T-helper 2 cell treated with Interferon-gamma antibody and Interleukin-4, amounts not matched to agents 5 μg/mL and 100 μg/mL, for 36 hours (primary cell): ENCODE measurements around the gene HSD17B12.
"Not testable (repeated sequence)": the region's sequence is repeated elsewhere in the genome, so short reads cannot be mapped to it uniquely, and the experiment has no call there.

Experiments
- DNase-seq: peaks from one replicate; pipeline ENCODE4 v3.0.0; 2021; ENCODE audit warnings: low spot score
- H3K27ac Mint-ChIP-seq: one replicate; pipeline ENCODE4 v1.8.0; 2021; ENCODE audit warnings: mild to moderate bottlenecking, mixed read lengths
- H3K27me3 Mint-ChIP-seq: one replicate; pipeline ENCODE4 v1.8.0; 2021; ENCODE audit warnings: low read depth, mixed read lengths
- H3K36me3 Mint-ChIP-seq: one replicate; pipeline ENCODE4 v1.8.0; 2021; ENCODE audit warnings: low read depth, mixed read lengths
- H3K4me1 Mint-ChIP-seq: one replicate; pipeline ENCODE4 v1.8.0; 2021; ENCODE audit warnings: low read depth, mixed read lengths
- H3K4me3 Mint-ChIP-seq: one replicate; pipeline ENCODE4 v1.8.0; 2022; ENCODE audit warnings: mild to moderate bottlenecking, moderate library complexity, mixed read lengths
- H3K9me3 Mint-ChIP-seq: one replicate; pipeline ENCODE4 v1.8.0; 2021; ENCODE audit warnings: mixed read lengths

Gene HSD17B12

DNA sequence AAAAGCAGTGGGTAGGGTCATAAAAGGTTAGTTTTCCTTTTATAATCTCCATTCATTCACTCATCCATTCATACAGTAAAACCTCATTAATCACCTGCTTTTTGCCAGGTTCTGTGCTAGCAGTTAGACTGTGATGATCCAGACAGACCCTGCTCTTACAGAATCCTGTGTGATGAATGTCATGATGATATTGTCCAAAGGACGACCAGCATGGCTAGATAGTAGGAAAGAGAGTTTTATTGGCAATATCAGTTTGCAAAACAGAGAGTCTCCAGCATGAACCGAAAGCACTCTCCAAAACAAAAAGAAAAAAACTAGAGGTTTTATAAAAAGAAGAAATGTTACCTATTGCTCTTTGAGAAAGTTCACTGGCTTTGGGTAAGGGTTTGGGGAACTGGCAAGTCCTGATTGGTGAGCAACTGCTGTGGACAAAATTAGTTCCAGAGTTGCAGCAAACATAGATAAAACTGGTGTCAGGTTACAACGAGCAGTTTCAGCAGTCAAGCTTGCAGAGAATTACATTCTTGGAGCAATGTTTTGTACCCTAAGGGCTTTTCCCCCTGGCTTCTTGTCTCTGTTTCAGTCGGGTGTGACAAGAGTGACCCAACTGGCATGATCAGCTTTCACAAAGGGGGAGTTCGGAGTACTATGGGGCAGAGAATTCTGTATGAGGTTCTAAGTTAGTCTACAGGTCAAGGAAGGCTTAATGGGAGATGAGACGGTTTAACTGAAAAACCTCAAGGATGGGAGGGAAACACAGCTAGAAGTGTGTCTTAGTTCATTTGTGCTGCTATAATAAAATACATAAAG lies 58.3 kb downstream of the HSD17B12 start:
- Mint-ChIP-seq H3K27me3 (no peaks in the 10 kb centered on the region), H3K4me1 (peaks cover 10% of the 10 kb centered on the region), H3K36me3 (peaks cover 36% of the 10 kb centered on the region), H3K9me3 (peaks cover 10% of the 10 kb centered on the region), H3K27ac (no peak overlapping the region), H3K4me3 (no peak overlapping the region)
- DNase-seq: no peak

DNA sequence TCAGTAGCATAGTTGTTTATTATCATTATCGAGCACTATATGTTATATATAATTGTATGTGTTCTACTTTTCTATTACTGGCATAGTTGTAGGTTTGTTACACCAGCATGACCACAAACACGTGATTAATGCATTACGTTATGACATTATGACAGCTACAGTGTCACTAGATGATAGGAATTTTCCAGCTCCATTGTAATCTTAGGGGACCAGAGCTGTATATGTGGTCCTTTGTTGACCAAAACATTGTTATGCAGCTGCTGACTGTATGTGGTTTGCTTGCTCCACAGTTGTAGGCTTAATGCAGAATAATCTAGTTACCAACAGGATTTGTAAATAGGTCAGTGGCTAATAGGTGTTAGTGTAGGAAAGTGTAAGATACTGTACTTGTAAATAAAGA lies 66.1 kb downstream of the HSD17B12 start:
- peaks cover 25% of the 10 kb centered on the region for H3K36me3 Mint-ChIP-seq
- no peak for DNase-seq
- no peak overlapping the region for H3K27ac Mint-ChIP-seq
- no peaks in the 10 kb centered on the region for H3K27me3 Mint-ChIP-seq
- no peaks in the 10 kb centered on the region for H3K4me1 Mint-ChIP-seq
- H3K9me3 Mint-ChIP-seq: peaks cover 21% of the 10 kb centered on the region
- H3K4me3 Mint-ChIP-seq: no peak overlapping the region

DNA sequence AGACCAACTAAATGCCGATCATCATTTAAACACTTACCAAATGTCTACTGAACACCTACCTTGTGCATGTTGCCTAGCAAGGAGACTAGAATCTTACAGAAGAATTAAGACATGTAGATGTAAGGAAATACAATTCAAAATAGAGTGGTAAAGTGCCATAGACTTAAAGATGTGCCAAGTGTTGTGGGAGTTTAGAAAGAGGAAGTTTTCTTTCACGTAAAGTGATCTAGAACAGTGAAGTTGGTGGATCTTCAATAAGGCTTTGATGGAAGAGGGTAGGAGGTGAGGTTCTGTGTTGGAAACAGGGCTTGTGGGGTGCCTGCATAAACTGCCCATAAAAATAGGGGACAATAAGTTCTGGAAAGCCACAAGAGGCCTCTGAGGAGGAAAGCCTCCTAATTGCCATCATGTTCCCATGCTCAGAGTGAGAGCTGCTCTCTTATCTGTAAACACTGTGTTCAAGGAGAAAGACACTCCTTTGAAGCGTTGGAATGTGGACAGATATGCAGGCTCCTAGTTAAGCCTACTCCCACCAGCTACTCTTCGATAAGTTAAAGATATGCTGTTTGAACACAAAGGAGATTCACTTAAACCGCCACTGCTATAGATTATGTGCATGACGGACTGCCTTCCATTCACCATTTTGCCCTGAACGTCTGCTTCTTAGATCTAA lies 66.7 kb downstream of the HSD17B12 start:
- Mint-ChIP-seq H3K4me3 (no peak overlapping the region), H3K27ac (no peak overlapping the region), H3K9me3 (peaks cover 21% of the 10 kb centered on the region), H3K36me3 (peaks cover 24% of the 10 kb centered on the region), H3K4me1 (no peaks in the 10 kb centered on the region), H3K27me3 (no peaks in the 10 kb centered on the region)
- no peak for DNase-seq

DNA sequence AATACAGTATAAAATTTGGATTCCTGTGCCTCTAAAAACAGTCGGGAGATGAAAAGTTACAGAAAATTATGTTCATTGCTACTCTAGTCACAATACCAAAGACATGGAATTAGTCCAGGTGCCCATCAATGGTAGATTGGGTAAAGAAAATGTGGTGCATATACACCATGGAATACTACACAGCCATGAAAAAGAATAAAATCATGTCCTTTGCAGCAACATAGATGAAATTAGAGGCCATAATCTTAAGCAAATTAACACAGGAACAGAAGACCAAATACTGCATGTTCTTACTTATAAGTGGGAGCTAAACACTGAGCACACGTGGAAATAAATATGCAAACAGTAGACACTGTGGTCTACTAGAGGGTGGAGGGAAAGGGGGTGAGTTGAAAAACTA lies 67.6 kb downstream of the HSD17B12 start:
- Mint-ChIP-seq H3K9me3 (peaks cover 21% of the 10 kb centered on the region), H3K4me1 (no peaks in the 10 kb centered on the region), H3K27me3 (no peaks in the 10 kb centered on the region), H3K36me3 (peaks cover 21% of the 10 kb centered on the region), H3K27ac (no peak overlapping the region), H3K4me3 (no peak overlapping the region)
- DNase-seq: no peak

DNA sequence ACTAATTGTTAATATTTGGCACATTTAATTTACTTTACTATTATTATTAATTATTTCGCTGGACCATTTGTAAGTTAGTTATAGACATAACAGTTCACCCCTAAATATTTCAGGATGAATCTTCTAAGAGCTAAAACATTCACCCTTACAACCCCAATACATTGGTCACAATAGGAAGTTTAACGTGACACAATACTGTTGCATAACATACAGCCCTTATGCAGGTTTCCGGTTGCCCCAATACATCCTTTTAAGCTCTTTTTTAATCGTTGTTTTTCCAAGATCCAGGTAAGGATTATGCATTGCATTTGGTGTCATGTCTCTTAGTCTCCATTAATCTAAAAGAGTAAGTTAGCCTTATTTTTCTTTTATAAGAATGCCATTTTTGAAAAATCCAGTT lies 71.2 kb downstream of the HSD17B12 start:
- no peak overlapping the region for H3K4me3 Mint-ChIP-seq
- H3K9me3 Mint-ChIP-seq: peaks cover 8% of the 10 kb centered on the region
- no peaks in the 10 kb centered on the region for H3K4me1 Mint-ChIP-seq
- H3K27me3 Mint-ChIP-seq: no peaks in the 10 kb centered on the region
- H3K27ac Mint-ChIP-seq: no peak overlapping the region
- no peak for DNase-seq
- peaks cover 28% of the 10 kb centered on the region for H3K36me3 Mint-ChIP-seq

DNA sequence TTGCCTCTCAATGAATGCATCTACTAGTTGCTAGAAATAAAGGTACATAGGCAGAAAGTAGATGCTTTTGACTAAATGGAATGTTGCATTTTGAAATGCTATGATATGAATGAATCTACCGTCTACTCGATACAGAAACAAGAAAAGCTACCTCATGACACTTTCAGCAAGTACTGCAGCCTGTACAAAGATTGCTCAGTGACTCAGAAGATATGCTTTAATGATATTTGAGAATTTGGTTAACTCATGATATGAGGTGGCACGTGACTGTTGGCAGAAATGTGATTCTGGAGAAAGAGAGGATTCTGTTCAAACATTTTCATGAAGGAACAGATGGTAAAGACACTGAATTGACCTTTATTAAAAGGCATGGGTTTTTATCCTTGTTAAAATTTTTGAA lies 76.0 kb downstream of the HSD17B12 start:
- H3K27ac Mint-ChIP-seq: no peak overlapping the region

DNA sequence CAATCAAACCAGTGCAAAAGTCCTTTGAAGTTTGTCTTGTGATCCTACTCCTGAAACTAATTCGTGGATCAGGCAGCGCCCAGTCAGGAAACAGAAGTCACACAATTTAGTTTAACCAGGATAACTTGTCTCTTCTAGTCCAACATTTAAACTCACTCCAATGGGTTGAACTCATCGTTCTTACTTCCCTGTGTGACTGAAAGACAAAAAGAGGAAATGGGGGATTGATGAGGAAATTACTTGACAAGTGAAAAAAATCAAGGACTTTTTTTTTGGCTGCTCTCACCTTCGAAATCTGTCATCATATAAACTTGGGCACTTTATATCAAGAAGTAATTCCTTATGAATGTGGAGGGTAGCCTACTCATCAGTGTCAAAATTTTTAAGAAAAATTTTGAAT lies 78.4 kb downstream of the HSD17B12 start:
- H3K4me3 Mint-ChIP-seq: no peak overlapping the region
- no peak for DNase-seq
- no peaks in the 10 kb centered on the region for H3K27me3 Mint-ChIP-seq
- H3K36me3 Mint-ChIP-seq: peaks cover 20% of the 10 kb centered on the region
- no peaks in the 10 kb centered on the region for H3K4me1 Mint-ChIP-seq
- H3K9me3 Mint-ChIP-seq: no peaks in the 10 kb centered on the region
- no peak overlapping the region for H3K27ac Mint-ChIP-seq

More for the DNA sequence above, 76.0 kb downstream of the HSD17B12 start:
- H3K4me3 Mint-ChIP-seq: no peak overlapping the region
- no peaks in the 10 kb centered on the region for H3K27me3 Mint-ChIP-seq
- DNase-seq: no peak
- H3K9me3 Mint-ChIP-seq: no peaks in the 10 kb centered on the region
- H3K4me1 Mint-ChIP-seq: no peaks in the 10 kb centered on the region
- peaks cover 26% of the 10 kb centered on the region for H3K36me3 Mint-ChIP-seq

DNA sequence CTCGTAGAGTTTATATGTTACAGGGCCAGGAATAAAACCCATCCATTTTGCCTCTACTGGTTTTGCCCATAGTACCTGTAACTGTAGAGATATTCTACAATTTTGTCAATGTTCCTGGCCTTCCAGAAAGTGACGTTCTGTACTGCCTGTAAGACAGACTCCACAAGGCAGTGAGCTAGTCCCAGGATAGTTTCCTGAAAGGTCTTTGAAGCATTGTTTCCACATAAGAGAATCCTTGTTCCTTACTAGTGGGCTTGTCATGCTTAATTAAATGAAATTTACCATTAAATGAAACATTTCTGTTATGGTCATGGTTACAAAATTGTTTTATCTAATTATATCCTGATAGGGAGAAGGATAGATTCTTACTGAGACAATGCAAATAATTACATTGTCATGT lies 80.4 kb downstream of the HSD17B12 start:
- H3K27ac Mint-ChIP-seq: no peak overlapping the region
- peaks cover 15% of the 10 kb centered on the region for H3K9me3 Mint-ChIP-seq
- H3K36me3 Mint-ChIP-seq: peaks cover 19% of the 10 kb centered on the region
- H3K4me1 Mint-ChIP-seq: no peaks in the 10 kb centered on the region
- no peak for DNase-seq
- H3K4me3 Mint-ChIP-seq: no peak overlapping the region
- H3K27me3 Mint-ChIP-seq: no peaks in the 10 kb centered on the region

DNA sequence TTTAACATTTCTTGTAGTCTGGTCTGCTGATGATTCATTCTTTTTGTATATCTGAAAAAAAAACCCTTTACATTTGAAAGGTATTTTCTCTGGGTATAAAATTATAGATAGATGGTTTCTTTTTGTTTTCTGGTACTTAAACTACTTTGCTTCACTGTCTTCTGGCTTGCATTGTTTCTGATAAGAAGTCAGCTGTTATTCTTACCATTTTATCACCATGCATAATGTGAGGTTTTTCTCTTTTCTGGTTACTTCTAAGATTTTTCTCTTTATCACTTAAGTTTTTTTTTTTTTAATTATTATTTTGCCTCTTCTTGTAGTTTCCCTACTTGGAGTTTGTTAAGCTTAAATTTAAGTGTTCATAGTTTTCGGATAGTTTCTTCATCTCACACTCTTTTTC lies 84.7 kb downstream of the HSD17B12 start:
- Mint-ChIP-seq H3K9me3 (peaks cover 22% of the 10 kb centered on the region), H3K4me1 (no peaks in the 10 kb centered on the region), H3K4me3 (no peak overlapping the region), H3K27me3 (no peaks in the 10 kb centered on the region), H3K36me3 (peaks cover 19% of the 10 kb centered on the region), H3K27ac (no peak overlapping the region)
- DNase-seq: no peak

DNA sequence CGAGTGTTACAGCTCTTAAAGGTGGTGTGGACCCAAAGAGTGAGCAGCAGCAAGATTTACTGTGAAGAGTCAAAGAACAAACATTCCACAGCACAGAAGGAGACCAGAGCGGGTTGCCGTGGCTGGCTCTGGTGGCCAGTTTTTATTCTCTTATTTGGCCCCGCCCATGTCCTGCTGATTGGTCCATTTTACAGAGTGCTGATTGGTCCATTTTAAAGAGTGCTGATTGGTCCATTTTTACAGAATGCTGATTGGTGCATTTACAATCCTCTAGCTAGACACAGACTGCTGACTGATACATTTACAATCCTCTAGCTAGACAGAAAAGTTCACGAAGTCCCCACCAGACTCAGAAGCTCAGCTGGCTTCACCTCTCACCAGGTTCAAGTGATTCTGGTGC lies 88.1 kb downstream of the HSD17B12 start:
- Mint-ChIP-seq H3K36me3 (peaks cover 25% of the 10 kb centered on the region), H3K9me3 (peaks cover 22% of the 10 kb centered on the region)
- H3K27ac Mint-ChIP-seq, DNase-seq, H3K4me1 Mint-ChIP-seq, H3K27me3 Mint-ChIP-seq, H3K4me3 Mint-ChIP-seq: not testable (repeated sequence)

DNA sequence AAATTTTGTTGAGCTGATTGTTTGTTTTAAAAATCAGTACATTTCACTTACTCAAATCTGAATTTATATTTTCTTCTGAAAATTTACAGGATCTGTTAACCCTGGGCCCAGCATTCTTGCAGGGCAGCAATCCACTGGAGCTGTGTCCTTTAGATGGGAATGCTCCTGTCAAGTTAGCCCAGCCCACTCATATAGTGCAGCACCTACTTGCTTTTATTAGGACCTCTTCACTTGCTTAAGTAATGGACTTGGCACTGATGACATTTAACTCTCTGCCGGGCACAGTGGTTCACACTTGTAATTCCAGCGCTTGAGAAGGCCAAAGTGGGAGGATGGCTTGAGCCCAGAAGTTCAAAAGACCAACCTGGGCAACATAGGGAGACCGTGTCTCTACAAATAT lies 89.6 kb downstream of the HSD17B12 start:
- no peak overlapping the region for H3K4me3 Mint-ChIP-seq
- H3K27me3 Mint-ChIP-seq: no peaks in the 10 kb centered on the region
- no peaks in the 10 kb centered on the region for H3K4me1 Mint-ChIP-seq
- no peak overlapping the region for H3K27ac Mint-ChIP-seq
- peaks cover 25% of the 10 kb centered on the region for H3K36me3 Mint-ChIP-seq
- DNase-seq: no peak
- peaks cover 18% of the 10 kb centered on the region for H3K9me3 Mint-ChIP-seq

DNA sequence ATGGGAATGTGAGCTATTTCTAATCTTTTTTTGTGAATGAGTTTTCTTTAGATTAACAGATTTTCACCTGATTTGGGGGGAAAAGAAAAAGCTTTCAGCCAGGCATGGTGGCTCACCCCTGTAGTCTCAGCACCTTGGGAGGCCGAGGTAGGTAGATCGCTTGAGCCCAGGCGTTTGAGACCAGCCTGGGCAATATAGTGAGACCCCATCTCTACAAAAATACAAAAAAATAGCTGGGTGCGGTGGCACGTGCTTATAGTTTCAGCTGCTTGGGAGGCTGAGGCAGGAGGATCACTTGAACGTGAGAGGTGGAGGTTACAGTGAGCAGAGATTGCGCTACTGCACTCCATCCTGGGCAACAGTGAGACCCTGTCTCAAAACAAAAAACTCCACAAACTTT lies 92.2 kb downstream of the HSD17B12 start:
- H3K4me1 Mint-ChIP-seq: no peaks in the 10 kb centered on the region
- peaks cover 7% of the 10 kb centered on the region for H3K9me3 Mint-ChIP-seq
- DNase-seq: no peak
- no peak overlapping the region for H3K4me3 Mint-ChIP-seq
- peaks cover 19% of the 10 kb centered on the region for H3K36me3 Mint-ChIP-seq
- H3K27me3 Mint-ChIP-seq: no peaks in the 10 kb centered on the region
- H3K27ac Mint-ChIP-seq: no peak overlapping the region

DNA sequence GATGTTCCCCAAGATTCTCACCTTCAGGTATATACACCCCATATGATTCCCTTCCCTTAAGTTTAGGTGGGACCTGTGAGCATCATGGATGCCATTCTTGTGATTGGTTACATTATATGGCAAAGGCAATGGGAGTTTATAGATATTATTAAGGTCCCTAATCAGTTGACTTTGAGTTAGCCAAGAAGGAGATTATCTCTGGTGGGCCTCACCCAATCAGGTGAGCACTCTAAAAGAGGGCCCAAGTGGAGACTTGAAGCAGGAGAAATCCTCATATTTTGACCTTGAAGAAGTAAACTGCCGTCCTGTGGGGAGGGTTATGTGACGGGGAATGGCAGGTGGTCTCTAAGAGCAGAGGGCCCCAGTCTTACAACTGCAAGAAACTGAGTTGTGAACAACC lies 94.2 kb downstream of the HSD17B12 start:
- Mint-ChIP-seq H3K27me3 (no peaks in the 10 kb centered on the region), H3K9me3 (peaks cover 7% of the 10 kb centered on the region), H3K36me3 (peaks cover 20% of the 10 kb centered on the region), H3K4me1 (no peaks in the 10 kb centered on the region), H3K4me3 (no peak overlapping the region), H3K27ac (no peak overlapping the region)
- DNase-seq: no peak

DNA sequence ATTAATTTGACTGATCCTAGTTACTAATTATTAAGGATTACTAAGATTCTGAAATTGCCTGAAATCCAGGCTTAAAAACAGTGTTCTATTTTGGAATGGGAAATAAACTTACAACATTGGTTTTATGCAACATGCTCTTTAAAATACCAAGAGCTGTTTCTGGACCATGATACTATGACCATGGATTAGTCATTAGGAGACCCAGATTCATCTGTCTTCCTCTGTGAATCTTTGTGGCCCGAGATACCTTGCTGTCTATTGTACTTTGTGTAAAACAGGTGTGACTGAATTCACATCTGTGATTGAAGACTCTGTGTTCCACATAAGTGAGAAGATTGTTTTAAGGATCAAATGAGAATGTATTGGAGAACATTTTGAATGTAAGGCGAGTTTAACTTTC lies 98.8 kb downstream of the HSD17B12 start:
- no peak for DNase-seq
- Mint-ChIP-seq H3K4me1 (peaks cover 2% of the 10 kb centered on the region), H3K9me3 (peaks cover 30% of the 10 kb centered on the region), H3K36me3 (peaks cover 27% of the 10 kb centered on the region), H3K27ac (no peak overlapping the region), H3K27me3 (no peaks in the 10 kb centered on the region), H3K4me3 (no peak overlapping the region)
